ENCODE data around the gene CLSTN3.

Gene CLSTN3

GRCh38 chr12:7161811-7162210 lies 31.6 kb downstream of the CLSTN3 start (continued):
- TF ChIP-seq ZNF529 (tag by site-specific recombination; IDR thresholded peaks at IDR 0.05; ENCODE audit: insufficient replicate concordance), result no peak
- TF ChIP-seq WT1 (tag by site-specific recombination; IDR thresholded peaks at IDR 0.05), result no peak
- TF ChIP-seq, protein P1, sequence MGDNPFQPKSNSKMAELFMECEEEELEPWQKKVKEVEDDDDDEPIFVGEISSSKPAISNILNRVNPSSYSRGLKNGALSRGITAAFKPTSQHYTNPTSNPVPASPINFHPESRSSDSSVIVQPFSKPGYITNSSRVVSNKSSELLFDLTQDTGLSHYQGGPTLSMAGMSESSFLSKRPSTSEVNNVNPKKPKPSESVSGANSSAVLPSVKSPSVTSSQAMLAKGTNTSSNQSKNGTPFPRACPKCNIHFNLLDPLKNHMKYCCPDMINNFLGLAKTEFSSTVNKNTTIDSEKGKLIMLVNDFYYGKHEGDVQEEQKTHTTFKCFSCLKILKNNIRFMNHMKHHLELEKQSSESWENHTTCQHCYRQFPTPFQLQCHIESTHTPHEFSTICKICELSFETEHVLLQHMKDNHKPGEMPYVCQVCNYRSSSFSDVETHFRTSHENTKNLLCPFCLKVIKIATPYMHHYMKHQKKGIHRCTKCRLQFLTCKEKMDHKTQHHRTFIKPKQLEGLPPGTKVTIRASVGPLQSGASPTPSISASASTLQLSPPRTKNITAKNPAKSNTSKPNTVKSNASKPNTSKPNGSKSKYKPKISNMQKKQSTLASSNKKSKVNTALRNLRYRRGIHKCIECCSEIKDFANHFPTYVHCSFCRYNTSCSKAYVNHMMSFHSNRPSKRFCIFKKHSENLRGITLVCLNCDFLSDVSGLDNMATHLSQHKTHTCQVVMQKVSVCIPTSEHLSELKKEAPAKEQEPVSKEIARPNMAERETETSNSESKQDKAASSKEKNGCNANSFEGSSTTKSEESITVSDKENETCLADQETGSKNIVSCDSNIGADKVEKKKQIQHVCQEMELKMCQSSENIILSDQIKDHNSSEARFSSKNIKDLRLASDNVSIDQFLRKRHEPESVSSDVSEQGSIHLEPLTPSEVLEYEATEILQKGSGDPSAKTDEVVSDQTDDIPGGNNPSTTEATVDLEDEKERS (tag by site-specific recombination; IDR thresholded peaks at IDR 0.05), result no peak

- ChIA-PET POLR2A (interaction anchor here (0.7 kb wide), 1 partner anchor 27 kb away, joined by 3 read pairs; the partner anchor contains the start of gene PEX5), CTCF (interaction anchor here (0.5 to 3.7 kb wide), 28 partner anchors 8 to 1580 kb away, joined by 3 to 43 read pairs (median 4); partner anchors contain the start of genes C1RL and PEX5)
- Histone ChIP-seq H3K4me1 (ENCODE audit: control insufficient read depth, insufficient read depth, low read length) (no peaks in the 10 kb centered on the region), H3K27ac (ENCODE audit: extremely low read depth, low read depth, low read length) (no peak overlapping the region), H3K4me3 (ENCODE audit: low read depth, low read length) (no peak overlapping the region), H3K9me3 (ENCODE audit: control insufficient read depth, insufficient read depth, low read depth, low read length) (no peaks in the 10 kb centered on the region), H3K36me3 (ENCODE audit: control insufficient read depth in 2 of 2, insufficient read depth in 1 of 2, low read length in 2 of 2) (peaks cover 0 to 2% of the 10 kb centered on the region in 2 experiments; a peak in 1 of 3 replicates)
- TF ChIP-seq GFI1B (tag by site-specific recombination; IDR thresholded peaks at IDR 0.05) (no peak), ZNF768 (tag by site-specific recombination; IDR thresholded peaks at IDR 0.05) (no peak), ZFHX2 (tag by site-specific recombination; conservative IDR thresholded peaks at IDR 0.05) (peak; percentile 78), EGR2 (tag by site-specific recombination; IDR thresholded peaks at IDR 0.05; ENCODE audit: low read depth) (peak; percentile 89), ZNF623 (tag by site-specific recombination; IDR thresholded peaks at IDR 0.05) (no peak), ZNF366 (tag by site-specific recombination; conservative IDR thresholded peaks at IDR 0.05) (peak; percentile 39; the same call in 1 of the 2 replicates), ZNF114 (tag by site-specific recombination; IDR thresholded peaks at IDR 0.05) (no peak), ZSCAN5A (tag by site-specific recombination; IDR thresholded peaks at IDR 0.05) (no peak), ZNF692 (tag by site-specific recombination; IDR thresholded peaks at IDR 0.05) (no peak)
- TF ChIP-seq, protein P2, sequence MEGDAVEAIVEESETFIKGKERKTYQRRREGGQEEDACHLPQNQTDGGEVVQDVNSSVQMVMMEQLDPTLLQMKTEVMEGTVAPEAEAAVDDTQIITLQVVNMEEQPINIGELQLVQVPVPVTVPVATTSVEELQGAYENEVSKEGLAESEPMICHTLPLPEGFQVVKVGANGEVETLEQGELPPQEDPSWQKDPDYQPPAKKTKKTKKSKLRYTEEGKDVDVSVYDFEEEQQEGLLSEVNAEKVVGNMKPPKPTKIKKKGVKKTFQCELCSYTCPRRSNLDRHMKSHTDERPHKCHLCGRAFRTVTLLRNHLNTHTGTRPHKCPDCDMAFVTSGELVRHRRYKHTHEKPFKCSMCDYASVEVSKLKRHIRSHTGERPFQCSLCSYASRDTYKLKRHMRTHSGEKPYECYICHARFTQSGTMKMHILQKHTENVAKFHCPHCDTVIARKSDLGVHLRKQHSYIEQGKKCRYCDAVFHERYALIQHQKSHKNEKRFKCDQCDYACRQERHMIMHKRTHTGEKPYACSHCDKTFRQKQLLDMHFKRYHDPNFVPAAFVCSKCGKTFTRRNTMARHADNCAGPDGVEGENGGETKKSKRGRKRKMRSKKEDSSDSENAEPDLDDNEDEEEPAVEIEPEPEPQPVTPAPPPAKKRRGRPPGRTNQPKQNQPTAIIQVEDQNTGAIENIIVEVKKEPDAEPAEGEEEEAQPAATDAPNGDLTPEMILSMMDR (tag by site-specific recombination; IDR thresholded peaks at IDR 0.05), result peak; percentile 46; the same call in 1 of the 2 replicates
- TF ChIP-seq, protein P3, sequence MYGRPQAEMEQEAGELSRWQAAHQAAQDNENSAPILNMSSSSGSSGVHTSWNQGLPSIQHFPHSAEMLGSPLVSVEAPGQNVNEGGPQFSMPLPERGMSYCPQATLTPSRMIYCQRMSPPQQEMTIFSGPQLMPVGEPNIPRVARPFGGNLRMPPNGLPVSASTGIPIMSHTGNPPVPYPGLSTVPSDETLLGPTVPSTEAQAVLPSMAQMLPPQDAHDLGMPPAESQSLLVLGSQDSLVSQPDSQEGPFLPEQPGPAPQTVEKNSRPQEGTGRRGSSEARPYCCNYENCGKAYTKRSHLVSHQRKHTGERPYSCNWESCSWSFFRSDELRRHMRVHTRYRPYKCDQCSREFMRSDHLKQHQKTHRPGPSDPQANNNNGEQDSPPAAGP (tag by site-specific recombination; IDR thresholded peaks at IDR 0.05), result 0 out of 2 replicates have a peak, but pooled peaks have one; percentile 43
- TF ChIP-seq, protein P4, sequence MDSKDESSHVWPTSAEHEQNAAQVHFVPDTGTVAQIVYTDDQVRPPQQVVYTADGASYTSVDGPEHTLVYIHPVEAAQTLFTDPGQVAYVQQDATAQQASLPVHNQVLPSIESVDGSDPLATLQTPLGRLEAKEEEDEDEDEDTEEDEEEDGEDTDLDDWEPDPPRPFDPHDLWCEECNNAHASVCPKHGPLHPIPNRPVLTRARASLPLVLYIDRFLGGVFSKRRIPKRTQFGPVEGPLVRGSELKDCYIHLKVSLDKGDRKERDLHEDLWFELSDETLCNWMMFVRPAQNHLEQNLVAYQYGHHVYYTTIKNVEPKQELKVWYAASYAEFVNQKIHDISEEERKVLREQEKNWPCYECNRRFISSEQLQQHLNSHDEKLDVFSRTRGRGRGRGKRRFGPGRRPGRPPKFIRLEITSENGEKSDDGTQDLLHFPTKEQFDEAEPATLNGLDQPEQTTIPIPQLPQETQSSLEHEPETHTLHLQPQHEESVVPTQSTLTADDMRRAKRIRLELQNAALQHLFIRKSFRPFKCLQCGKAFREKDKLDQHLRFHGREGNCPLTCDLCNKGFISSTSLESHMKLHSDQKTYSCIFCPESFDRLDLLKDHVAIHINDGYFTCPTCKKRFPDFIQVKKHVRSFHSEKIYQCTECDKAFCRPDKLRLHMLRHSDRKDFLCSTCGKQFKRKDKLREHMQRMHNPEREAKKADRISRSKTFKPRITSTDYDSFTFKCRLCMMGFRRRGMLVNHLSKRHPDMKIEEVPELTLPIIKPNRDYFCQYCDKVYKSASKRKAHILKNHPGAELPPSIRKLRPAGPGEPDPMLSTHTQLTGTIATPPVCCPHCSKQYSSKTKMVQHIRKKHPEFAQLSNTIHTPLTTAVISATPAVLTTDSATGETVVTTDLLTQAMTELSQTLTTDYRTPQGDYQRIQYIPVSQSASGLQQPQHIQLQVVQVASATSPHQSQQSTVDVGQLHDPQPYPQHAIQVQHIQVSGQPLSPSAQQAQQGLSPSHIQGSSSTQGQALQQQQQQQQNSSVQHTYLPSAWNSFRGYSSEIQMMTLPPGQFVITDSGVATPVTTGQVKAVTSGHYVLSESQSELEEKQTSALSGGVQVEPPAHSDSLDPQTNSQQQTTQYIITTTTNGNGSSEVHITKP (tag by site-specific recombination; IDR thresholded peaks at IDR 0.05), result peak; percentile 84
- TF ChIP-seq, protein P5, sequence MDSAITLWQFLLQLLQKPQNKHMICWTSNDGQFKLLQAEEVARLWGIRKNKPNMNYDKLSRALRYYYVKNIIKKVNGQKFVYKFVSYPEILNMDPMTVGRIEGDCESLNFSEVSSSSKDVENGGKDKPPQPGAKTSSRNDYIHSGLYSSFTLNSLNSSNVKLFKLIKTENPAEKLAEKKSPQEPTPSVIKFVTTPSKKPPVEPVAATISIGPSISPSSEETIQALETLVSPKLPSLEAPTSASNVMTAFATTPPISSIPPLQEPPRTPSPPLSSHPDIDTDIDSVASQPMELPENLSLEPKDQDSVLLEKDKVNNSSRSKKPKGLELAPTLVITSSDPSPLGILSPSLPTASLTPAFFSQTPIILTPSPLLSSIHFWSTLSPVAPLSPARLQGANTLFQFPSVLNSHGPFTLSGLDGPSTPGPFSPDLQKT (IDR thresholded peaks at IDR 0.05; ENCODE audit: borderline replicate concordance, low read depth, low read length), result no peak
Observed at GRCh38 chr12:7162691-7163114, 32.5 kb downstream of the CLSTN3 start.

Data from HEK293 (cell line).